Trophoblast cell (in vitro differentiated cells and primary cell): ENCODE measurements around the gene PPM1G.
A peak's percentile ranks its signal among the peaks of the same experiment; 100 is the strongest.
"Not testable (repeated sequence)": the region's sequence is repeated elsewhere in the genome, so short reads cannot be mapped to it uniquely, and the experiment has no call there.

ENCODE experiments used
- DNase-seq, 2 donors: peaks; one replicate each; pipeline ENCODE4 v3.0.0-alpha.2; 2016
- H2AFZ ChIP-seq: 2 replicates; pipeline ENCODE4 v1.6.1; 2013; ENCODE audit warnings: low read length, moderate library complexity, mild to moderate bottlenecking; ENCODE audit not compliant: insufficient read depth, poor library complexity
- H2AK5ac ChIP-seq: 2 replicates; pipeline ENCODE4 v1.6.1; 2013; ENCODE audit warnings: mild to moderate bottlenecking, low read length
- H2BK120ac ChIP-seq: 2 replicates; pipeline ENCODE4 v1.6.1; 2013; ENCODE audit warnings: low read length, mild to moderate bottlenecking, moderate library complexity; ENCODE audit not compliant: insufficient read depth, poor library complexity
- H2BK12ac ChIP-seq: 2 replicates; pipeline ENCODE4 v1.6.1; 2013; ENCODE audit warnings: mild to moderate bottlenecking, low read length, moderate library complexity
- H2BK5ac ChIP-seq: 2 replicates; pipeline ENCODE4 v1.6.1; 2013; ENCODE audit warnings: low read length, low read depth, moderate library complexity, mild to moderate bottlenecking; ENCODE audit not compliant: poor library complexity
- H3K14ac ChIP-seq: 2 replicates; pipeline ENCODE4 v1.6.1; 2013; ENCODE audit warnings: mild to moderate bottlenecking, low read length
- H3K18ac ChIP-seq: 2 replicates; pipeline ENCODE4 v1.6.1; 2013; ENCODE audit warnings: mild to moderate bottlenecking, low read length
- H3K23ac ChIP-seq: 2 replicates; pipeline ENCODE4 v1.6.1; 2013; ENCODE audit warnings: low read length
- H3K27ac ChIP-seq: 2 replicates; pipeline ENCODE4 v1.5.1; 2013; ENCODE audit warnings: low read depth, mild to moderate bottlenecking, inconsistent platforms, low read length, moderate library complexity
- H3K27me3 ChIP-seq: 2 replicates; pipeline ENCODE4 v1.6.1; 2013; ENCODE audit warnings: inconsistent platforms, mild to moderate bottlenecking, low read length, moderate library complexity; ENCODE audit not compliant: insufficient read depth
- H3K36me3 ChIP-seq, 2 experiments: 1 replicate in 1 of 2; 2 replicates in 1 of 2; pipeline ENCODE4 v1.6.1; 2013; ENCODE audit warnings: low read length in 2 of 2, mild to moderate bottlenecking in 2 of 2, moderate library complexity in 1 of 2; ENCODE audit not compliant: insufficient read depth in 2 of 2, control insufficient read depth in 1 of 2
- H3K4ac ChIP-seq: 2 replicates; pipeline ENCODE4 v1.6.1; 2013; ENCODE audit warnings: low read depth, mild to moderate bottlenecking, low read length, moderate library complexity
- H3K4me1 ChIP-seq, 2 experiments: 1 replicate in 1 of 2; 2 replicates in 1 of 2; pipeline ENCODE4 v1.6.1; 2013; ENCODE audit warnings: low read length in 2 of 2, mild to moderate bottlenecking in 2 of 2, moderate library complexity in 1 of 2; ENCODE audit not compliant: insufficient read depth in 2 of 2, control insufficient read depth in 1 of 2
- H3K4me2 ChIP-seq: 2 replicates; pipeline ENCODE4 v1.6.1; 2013; ENCODE audit warnings: inconsistent platforms, mild to moderate bottlenecking, low read length, moderate library complexity
- H3K4me3 ChIP-seq: 2 replicates; pipeline ENCODE4 v1.5.1; 2013; ENCODE audit warnings: mild to moderate bottlenecking, low read depth, low read length, inconsistent platforms
- H3K79me1 ChIP-seq: one replicate; pipeline ENCODE4 v1.6.1; 2013; ENCODE audit warnings: low read length
- H3K79me2 ChIP-seq: 2 replicates; pipeline ENCODE4 v1.6.1; 2013; ENCODE audit warnings: low read length, mild to moderate bottlenecking; ENCODE audit not compliant: control insufficient read depth, insufficient read depth, poor library complexity
- H3K9ac ChIP-seq: 2 replicates; pipeline ENCODE4 v1.6.1; 2013; ENCODE audit warnings: mild to moderate bottlenecking, low read length
- H3K9me3 ChIP-seq: 2 replicates; pipeline ENCODE4 v1.6.1; 2013; ENCODE audit warnings: low read depth, mild to moderate bottlenecking, control low read depth, inconsistent platforms, low read length; ENCODE audit not compliant: insufficient read depth
- H4K12ac ChIP-seq: 2 replicates; pipeline ENCODE4 v1.6.1; 2013; ENCODE audit warnings: low read depth, mild to moderate bottlenecking, low read length, moderate library complexity
- H4K8ac ChIP-seq: 2 replicates; pipeline ENCODE4 v1.6.1; 2013; ENCODE audit warnings: low read depth, mild to moderate bottlenecking, low read length, moderate library complexity
- H4K91ac ChIP-seq: one replicate; pipeline ENCODE4 v1.6.1; 2013; ENCODE audit warnings: low read depth, mild to moderate bottlenecking, low read length, moderate library complexity
- WGBS: extraction: QIAGEN DNeasy Blood & Tissue Kit; methylation state at CpG from one replicate; pipeline ENCODE4 v1.1.7; 2013; ENCODE audit warnings: missing lambda C conversion rate; ENCODE audit not compliant: insufficient read length, insufficient coverage; ENCODE audit errors: extremely low coverage; 5-methylcytosine and 5-hydroxymethylcytosine counted together

PPM1G gene

GRCh38 chr2:27428978-27429541 lies 19.7 kb upstream of the PPM1G start:
- H3K4me1 ChIP-seq: peaks cover 3% of the 10 kb centered on the region in 2 experiments
- H4K12ac ChIP-seq: peak overlapping the region; percentile 73

DNA sequence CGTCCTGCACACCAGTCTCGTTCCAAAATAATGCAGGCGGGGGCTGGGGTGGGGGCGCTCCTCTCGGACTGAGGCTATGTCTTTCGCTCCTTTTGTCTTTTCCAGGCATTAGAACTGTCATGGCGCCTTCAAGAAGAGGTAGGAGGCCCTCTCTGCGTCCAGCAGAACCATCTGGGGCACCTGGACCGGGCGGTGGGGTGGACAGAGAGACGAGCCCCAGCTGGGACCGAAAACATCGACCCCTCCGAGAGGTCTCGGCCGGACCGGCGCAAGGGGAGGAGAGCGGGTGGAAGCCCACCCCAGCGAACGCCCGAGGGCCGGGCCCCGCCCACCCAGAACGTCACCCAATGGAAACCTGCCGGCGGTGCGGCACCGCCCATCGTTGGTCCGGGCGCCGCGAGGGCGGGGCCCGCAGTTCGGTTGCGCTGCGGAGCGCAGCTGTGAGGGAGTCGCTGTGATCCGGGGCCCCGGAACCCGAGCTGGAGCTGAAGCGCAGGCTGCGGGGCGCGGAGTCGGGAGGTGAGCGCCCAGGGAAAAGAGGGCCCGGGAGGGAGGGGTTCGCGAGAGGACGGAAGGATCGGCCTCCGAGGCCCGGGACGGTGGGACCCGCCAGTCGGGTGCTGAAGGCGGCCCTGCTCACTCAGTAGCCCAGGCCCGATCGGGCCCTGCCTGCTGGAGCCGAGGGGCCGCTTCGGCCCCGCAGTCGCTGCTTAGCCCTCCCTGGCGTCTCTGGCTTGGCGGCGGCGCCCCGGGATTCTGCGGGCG lies 19.0 kb upstream of the PPM1G start, which contains the start of gene NRBP1:
Gene NRBP1 (plus strand): TSS at position 419 of the 765 bp plus-strand sequence. CDS start 4,643 bp downstream, outside the sequence.
- peak; percentile 91 to 96 for DNase-seq
- peak within 1 kb of the TSS; percentile 94 for H3K9ac ChIP-seq
- H3K79me2 ChIP-seq: peaks cover 20% of the 10 kb centered on the region
- peak within 1 kb of the TSS; percentile 83 for H3K4me2 ChIP-seq
- H3K27me3 ChIP-seq: no peaks in the 10 kb centered on the region
- H2AFZ ChIP-seq: peak within 1 kb of the TSS; percentile 100
- peaks cover 7% of the 10 kb centered on the region in 2 experiments for H3K36me3 ChIP-seq
- peak within 1 kb of the TSS; percentile 95 for H2BK5ac ChIP-seq
- H3K4me3 ChIP-seq: peak within 1 kb of the TSS; percentile 92
- H3K14ac ChIP-seq: peak within 1 kb of the TSS; percentile 90
- H2BK120ac ChIP-seq: peak within 1 kb of the TSS; percentile 98
- peaks cover 3% of the 10 kb centered on the region in 2 experiments for H3K4me1 ChIP-seq
- peak within 1 kb of the TSS; percentile 98 for H4K91ac ChIP-seq
- peak within 1 kb of the TSS; percentile 97 for H4K12ac ChIP-seq
- H2BK12ac ChIP-seq: peak within 1 kb of the TSS; percentile 30
- H3K23ac ChIP-seq: no peak within 1 kb of the TSS
- H4K8ac ChIP-seq: peak within 1 kb of the TSS; percentile 96
- peak within 1 kb of the TSS; percentile 95 for H3K4ac ChIP-seq
- H2AK5ac ChIP-seq: peak within 1 kb of the TSS; percentile 76
- H3K9me3 ChIP-seq: no peaks in the 10 kb centered on the region
- peaks cover 7% of the 10 kb centered on the region for H3K79me1 ChIP-seq
- WGBS: no CpG with 5 or more reads among the region's 75 CpGs
- H3K18ac ChIP-seq: peak within 1 kb of the TSS; percentile 96
- H3K27ac ChIP-seq: peak within 1 kb of the TSS; percentile 93

More at GRCh38 chr2:27428978-27429541, 19.7 kb upstream of the PPM1G start:
- Histone ChIP-seq H3K9ac (peak overlapping the region; percentile 94), H3K4me3 (peak overlapping the region; percentile 92), H3K14ac (peak overlapping the region; percentile 81), H3K18ac (peak overlapping the region; percentile 96), H4K8ac (peak overlapping the region; percentile 77), H3K27me3 (no peaks in the 10 kb centered on the region), H3K79me1 (peaks cover 7% of the 10 kb centered on the region), H2BK120ac (peak overlapping the region; percentile 98), H3K27ac (peak overlapping the region; percentile 93), H3K9me3 (peaks cover 2% of the 10 kb centered on the region), H2BK12ac (no peak overlapping the region), H4K91ac (peak overlapping the region; percentile 98), H3K4ac (peak overlapping the region; percentile 95), H3K23ac (no peak overlapping the region), H3K36me3 (peaks cover 9 to 12% of the 10 kb centered on the region in 2 experiments), H3K79me2 (peaks cover 20% of the 10 kb centered on the region), H2AK5ac (no peak overlapping the region), H3K4me2 (peak overlapping the region; percentile 83), H2AFZ (peak overlapping the region; percentile 80), H2BK5ac (peak overlapping the region; percentile 95)
- DNase-seq: peak; percentile 81 to 89
- WGBS: no CpG with 5 or more reads among the region's 51 CpGs

DNA sequence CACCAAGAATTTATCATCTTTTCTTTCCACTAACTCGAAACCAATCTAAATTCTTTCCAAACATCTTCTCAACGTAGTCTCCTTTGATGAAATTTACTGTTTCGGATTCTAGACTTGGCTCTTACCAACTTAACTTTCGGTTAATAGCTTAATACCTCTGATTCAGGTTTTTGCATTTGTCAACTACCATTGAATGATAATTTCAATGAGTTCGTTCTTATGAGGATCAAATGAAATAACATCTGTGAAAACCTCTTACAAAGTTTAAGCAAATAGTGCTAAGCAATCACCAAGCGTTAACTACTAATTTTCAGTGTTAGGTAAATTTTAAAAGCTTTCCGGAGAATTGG lies 18.4 kb upstream of the PPM1G start:
- H2BK12ac ChIP-seq: no peak overlapping the region
- H3K27me3 ChIP-seq: no peaks in the 10 kb centered on the region
- DNase-seq: peak in 1 of 2 donors; percentile 39
- peak overlapping the region; percentile 90 for H3K14ac ChIP-seq
- H2BK5ac ChIP-seq: peak overlapping the region; percentile 88
- H4K8ac ChIP-seq: peak overlapping the region; percentile 96
- H3K79me1 ChIP-seq: peaks cover 7% of the 10 kb centered on the region
- no peak overlapping the region for H2AK5ac ChIP-seq
- peaks cover 3% of the 10 kb centered on the region in 2 experiments for H3K4me1 ChIP-seq
- no peak overlapping the region for H3K23ac ChIP-seq
- H3K36me3 ChIP-seq: peaks cover 3% of the 10 kb centered on the region in 2 experiments
- no peak overlapping the region for H3K4ac ChIP-seq
- H3K79me2 ChIP-seq: peaks cover 20% of the 10 kb centered on the region
- peak overlapping the region; percentile 72 for H2BK120ac ChIP-seq
- peak overlapping the region; percentile 95 for H3K18ac ChIP-seq
- no peak overlapping the region for H3K9ac ChIP-seq
- H3K4me2 ChIP-seq: peak overlapping the region; percentile 76
- peak overlapping the region; percentile 93 for H3K27ac ChIP-seq
- no peaks in the 10 kb centered on the region for H3K9me3 ChIP-seq
- WGBS: 100% methylated on average over 2 of the region's 7 CpGs
- H3K4me3 ChIP-seq: peak overlapping the region; percentile 74
- H4K12ac ChIP-seq: no peak overlapping the region
- no peak overlapping the region for H2AFZ ChIP-seq
- H4K91ac ChIP-seq: peak overlapping the region; percentile 81

DNA sequence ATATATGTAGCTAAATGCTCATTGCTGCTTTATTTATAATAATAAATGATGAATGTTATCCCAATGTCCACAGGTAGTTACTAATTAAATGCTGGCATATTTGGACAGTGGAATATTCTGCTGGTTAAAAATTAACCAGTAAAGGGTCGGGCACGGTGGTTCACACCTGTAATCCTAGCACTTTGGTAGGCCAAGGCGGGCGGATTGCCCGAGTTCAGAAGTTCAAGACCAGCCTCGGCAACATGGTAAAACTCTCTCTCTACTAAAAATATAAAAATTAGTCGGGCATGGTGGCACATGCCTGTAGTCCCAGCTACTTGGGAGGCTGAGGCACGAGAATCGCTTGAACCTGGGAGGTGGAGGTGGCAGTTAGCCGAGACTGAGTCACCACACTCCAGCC lies 15.6 kb upstream of the PPM1G start:
- not testable (repeated sequence) for H3K79me1 ChIP-seq, H2BK120ac ChIP-seq, H3K4me2 ChIP-seq, H4K91ac ChIP-seq, H3K9ac ChIP-seq, H3K23ac ChIP-seq, H4K12ac ChIP-seq, H3K4me1 ChIP-seq, H4K8ac ChIP-seq, H3K4me3 ChIP-seq, H3K18ac ChIP-seq, H3K4ac ChIP-seq, H3K9me3 ChIP-seq, H2AK5ac ChIP-seq, H2AFZ ChIP-seq, H3K14ac ChIP-seq, H3K27me3 ChIP-seq, H2BK5ac ChIP-seq, H3K36me3 ChIP-seq, H3K27ac ChIP-seq, H2BK12ac ChIP-seq
- WGBS: no CpG with 5 or more reads among the region's 10 CpGs
- peak; percentile 44 to 66 for DNase-seq
- H3K79me2 ChIP-seq: peaks cover 15% of the 10 kb centered on the region
